GM23338 (cell line): ENCODE data around the gene CANX. TPM values are rescaled to one million over a fixed set of nuclear protein-coding genes. Genes with fewer than 3 reads are reported as not detected.

Source experiments
- ATAC-seq: fragments of 200-7000 bp; cut with Tn5 transposase; 3 replicates; pipeline ENCODE4 v1.9.1; 2020
- DNase-seq: peaks from one replicate; pipeline ENCODE4 v3.0.0-alpha.2; 2015; ENCODE audit warnings: low spot score
- H2AFZ ChIP-seq: fragments of 200-600 bp; sonication (generic); 2 replicates; pipeline ENCODE4 v1.8.0; 2016; ENCODE audit warnings: antibody characterized with exemption, mild to moderate bottlenecking, moderate library complexity
- H3F3A ChIP-seq: fragments of 200-600 bp; sonication (generic); replicated peaks from 2 replicates; pipeline ENCODE4 v1.8.0; 2017; ENCODE audit warnings: antibody characterized with exemption, mixed run types, low read depth
- H3K27ac ChIP-seq: fragments of 200-600 bp; sonication (generic); 2 replicates; pipeline ENCODE4 v1.6.1; 2016; ENCODE audit warnings: low read depth
- H3K27me3 ChIP-seq: fragments of 200-600 bp; sonication (generic); 2 replicates; pipeline ENCODE4 v1.8.0; 2016; ENCODE audit warnings: mild to moderate bottlenecking, mixed run types, moderate library complexity; ENCODE audit not compliant: insufficient read depth
- H3K36me3 ChIP-seq: fragments of 200-600 bp; sonication (generic); 2 replicates; pipeline ENCODE4 v1.8.0; 2016; ENCODE audit warnings: mild to moderate bottlenecking; ENCODE audit not compliant: insufficient read depth
- H3K4me1 ChIP-seq: fragments of 200-600 bp; sonication (generic); 2 replicates; pipeline ENCODE4 v1.8.0; 2016; ENCODE audit warnings: mild to moderate bottlenecking, moderate library complexity; ENCODE audit not compliant: insufficient read depth
- H3K4me2 ChIP-seq: fragments of 200-600 bp; sonication (generic); 2 replicates; pipeline ENCODE4 v1.7.1; 2017; ENCODE audit warnings: mixed run types
- H3K4me3 ChIP-seq: fragments of 200-600 bp; sonication (generic); 2 replicates; pipeline ENCODE4 v1.6.1; 2016; ENCODE audit warnings: mixed run types
- H3K79me2 ChIP-seq: fragments of 200-600 bp; sonication (generic); replicated peaks from 2 replicates; pipeline ENCODE4 v1.8.0; 2017; ENCODE audit warnings: mild to moderate bottlenecking; ENCODE audit not compliant: insufficient read depth
- H3K9me2 ChIP-seq: fragments of 200-600 bp; sonication (generic); 2 replicates; pipeline ENCODE4 v1.8.0; 2017; ENCODE audit not compliant: insufficient read depth
- H4K20me1 ChIP-seq: fragments of 200-600 bp; sonication (generic); replicated peaks from 2 replicates; pipeline ENCODE4 v1.8.0; 2017; ENCODE audit warnings: mild to moderate bottlenecking; ENCODE audit not compliant: insufficient read depth
- H3K27ac Mint-ChIP-seq: 2 replicates; pipeline ENCODE4 v1.8.0; 2020; ENCODE audit warnings: inconsistent platforms, mild to moderate bottlenecking, moderate library complexity, mixed read lengths
- H3K27me3 Mint-ChIP-seq: 3 replicates; pipeline ENCODE4 v1.8.0; 2022; ENCODE audit warnings: low read depth, mild to moderate bottlenecking, moderate library complexity, mixed read lengths, inconsistent platforms; ENCODE audit not compliant: insufficient read depth, poor library complexity
- H3K36me3 Mint-ChIP-seq: 3 replicates; pipeline ENCODE4 v1.8.0; 2021; ENCODE audit warnings: low read depth, mild to moderate bottlenecking, inconsistent platforms, moderate library complexity, mixed read lengths
- H3K4me1 Mint-ChIP-seq: 3 replicates; pipeline ENCODE4 v1.8.0; 2020; ENCODE audit warnings: mild to moderate bottlenecking, inconsistent platforms, mixed read lengths
- H3K4me3 Mint-ChIP-seq: 3 replicates; pipeline ENCODE4 v1.8.0; 2021; ENCODE audit warnings: moderate library complexity, mild to moderate bottlenecking, inconsistent platforms, mixed read lengths
- H3K9me3 Mint-ChIP-seq: 3 replicates; pipeline ENCODE4 v1.8.0; 2020; ENCODE audit warnings: moderate library complexity, mild to moderate bottlenecking, inconsistent platforms, mixed read lengths
- POLR2AphosphoS5 ChIP-seq: IDR thresholded peaks from 2 replicates; pipeline ENCODE4 v1.6.1; 2016; ENCODE audit warnings: antibody characterized with exemption, low read depth
- ZNF114 ChIP-seq: fragments of 250-450 bp; sonication (Bioruptor Pico); IDR thresholded peaks from 2 replicates; pipeline ENCODE4 v1.5.0; 2020; ENCODE audit warnings: mild to moderate bottlenecking, moderate library complexity
- polyA plus RNA-seq: library from polyadenylated mRNA; unstranded; fragments of >200 nt; fragmentation: Nextera tagmentation; extraction: Ambion mirVana; gene quantifications from 2 replicates; pipeline ENCODE4 v1.2.1, GENCODE V29; 2016
- total RNA-seq: library from RNA; depleted of rRNA; stranded (reverse); fragments of >200 nt; shearing (Covaris generic); gene quantifications from 2 replicates; pipeline ENCODE4 v1.2.3, GENCODE V29; 2014
- TF ChIP-seq, protein P1 (sequence below): fragments of 250-450 bp; sonication (Bioruptor Pico); IDR thresholded peaks from 2 replicates; pipeline ENCODE4 v1.5.0; 2020; ENCODE audit warnings: mild to moderate bottlenecking, moderate library complexity
- TF ChIP-seq, protein P2 (sequence below), 2 experiments: fragments of 200-600 bp in 1 of 2; sonication (generic) in 1 of 2; conservative IDR thresholded peaks; 2 replicates each; pipeline versions ENCODE4 v1.5.1 to v1.6.1; 2016 to 2017; ENCODE audit warnings: antibody characterized with exemption in 2 of 2, low read depth in 2 of 2, mild to moderate bottlenecking in 2 of 2, moderate library complexity in 1 of 2

The CANX gene
- total and polyA plus RNA-seq, 2 experiments from 2014 or later, result 177 to 530 TPM

DNA sequence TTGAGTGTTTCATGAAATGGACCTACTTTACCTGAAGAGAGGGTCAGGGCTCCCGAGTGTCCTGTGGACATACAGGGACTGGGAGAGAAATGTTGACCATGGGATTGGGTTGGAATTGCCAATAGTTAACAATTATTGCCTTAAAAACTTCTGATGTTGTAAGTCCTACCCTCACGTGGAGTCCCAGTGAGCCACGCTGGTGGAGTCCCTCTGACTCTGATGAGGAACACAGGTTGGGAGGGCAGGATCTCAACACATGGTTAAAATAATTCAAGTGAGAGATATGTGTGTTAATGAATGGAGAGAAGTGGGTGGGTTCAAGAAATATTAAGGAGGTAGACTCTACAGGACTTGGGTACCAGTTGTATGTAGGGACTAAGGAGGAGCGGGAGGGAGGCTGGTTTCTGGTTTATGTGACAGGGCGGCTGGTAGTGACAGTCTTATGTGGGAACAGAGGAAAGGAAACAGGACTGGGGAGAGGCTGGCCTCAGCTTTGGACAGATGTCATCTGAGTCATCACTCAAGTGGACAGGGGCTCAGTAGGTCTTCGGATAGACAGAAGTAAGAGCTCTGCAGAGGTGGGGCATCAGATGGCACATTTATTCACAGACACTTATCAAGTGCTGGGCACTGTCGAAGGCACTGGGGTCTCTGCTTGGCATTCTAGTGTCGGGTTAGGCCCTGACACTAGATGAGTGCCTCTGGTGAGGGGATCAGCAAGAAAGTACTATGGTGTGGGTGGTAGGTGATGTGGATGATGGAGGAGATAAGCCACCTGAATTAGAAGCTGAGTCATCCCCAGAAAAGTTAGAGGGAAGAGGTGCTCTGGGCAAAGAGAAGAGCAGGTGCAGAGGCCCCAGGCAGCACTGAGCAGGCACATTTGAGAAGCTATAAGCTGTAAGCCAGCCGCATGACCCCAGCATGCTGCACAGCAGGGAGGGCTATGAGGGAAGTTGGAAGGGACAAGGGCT is 61.1 kb downstream of the CANX start (continued):
- TF ChIP-seq, protein P1, sequence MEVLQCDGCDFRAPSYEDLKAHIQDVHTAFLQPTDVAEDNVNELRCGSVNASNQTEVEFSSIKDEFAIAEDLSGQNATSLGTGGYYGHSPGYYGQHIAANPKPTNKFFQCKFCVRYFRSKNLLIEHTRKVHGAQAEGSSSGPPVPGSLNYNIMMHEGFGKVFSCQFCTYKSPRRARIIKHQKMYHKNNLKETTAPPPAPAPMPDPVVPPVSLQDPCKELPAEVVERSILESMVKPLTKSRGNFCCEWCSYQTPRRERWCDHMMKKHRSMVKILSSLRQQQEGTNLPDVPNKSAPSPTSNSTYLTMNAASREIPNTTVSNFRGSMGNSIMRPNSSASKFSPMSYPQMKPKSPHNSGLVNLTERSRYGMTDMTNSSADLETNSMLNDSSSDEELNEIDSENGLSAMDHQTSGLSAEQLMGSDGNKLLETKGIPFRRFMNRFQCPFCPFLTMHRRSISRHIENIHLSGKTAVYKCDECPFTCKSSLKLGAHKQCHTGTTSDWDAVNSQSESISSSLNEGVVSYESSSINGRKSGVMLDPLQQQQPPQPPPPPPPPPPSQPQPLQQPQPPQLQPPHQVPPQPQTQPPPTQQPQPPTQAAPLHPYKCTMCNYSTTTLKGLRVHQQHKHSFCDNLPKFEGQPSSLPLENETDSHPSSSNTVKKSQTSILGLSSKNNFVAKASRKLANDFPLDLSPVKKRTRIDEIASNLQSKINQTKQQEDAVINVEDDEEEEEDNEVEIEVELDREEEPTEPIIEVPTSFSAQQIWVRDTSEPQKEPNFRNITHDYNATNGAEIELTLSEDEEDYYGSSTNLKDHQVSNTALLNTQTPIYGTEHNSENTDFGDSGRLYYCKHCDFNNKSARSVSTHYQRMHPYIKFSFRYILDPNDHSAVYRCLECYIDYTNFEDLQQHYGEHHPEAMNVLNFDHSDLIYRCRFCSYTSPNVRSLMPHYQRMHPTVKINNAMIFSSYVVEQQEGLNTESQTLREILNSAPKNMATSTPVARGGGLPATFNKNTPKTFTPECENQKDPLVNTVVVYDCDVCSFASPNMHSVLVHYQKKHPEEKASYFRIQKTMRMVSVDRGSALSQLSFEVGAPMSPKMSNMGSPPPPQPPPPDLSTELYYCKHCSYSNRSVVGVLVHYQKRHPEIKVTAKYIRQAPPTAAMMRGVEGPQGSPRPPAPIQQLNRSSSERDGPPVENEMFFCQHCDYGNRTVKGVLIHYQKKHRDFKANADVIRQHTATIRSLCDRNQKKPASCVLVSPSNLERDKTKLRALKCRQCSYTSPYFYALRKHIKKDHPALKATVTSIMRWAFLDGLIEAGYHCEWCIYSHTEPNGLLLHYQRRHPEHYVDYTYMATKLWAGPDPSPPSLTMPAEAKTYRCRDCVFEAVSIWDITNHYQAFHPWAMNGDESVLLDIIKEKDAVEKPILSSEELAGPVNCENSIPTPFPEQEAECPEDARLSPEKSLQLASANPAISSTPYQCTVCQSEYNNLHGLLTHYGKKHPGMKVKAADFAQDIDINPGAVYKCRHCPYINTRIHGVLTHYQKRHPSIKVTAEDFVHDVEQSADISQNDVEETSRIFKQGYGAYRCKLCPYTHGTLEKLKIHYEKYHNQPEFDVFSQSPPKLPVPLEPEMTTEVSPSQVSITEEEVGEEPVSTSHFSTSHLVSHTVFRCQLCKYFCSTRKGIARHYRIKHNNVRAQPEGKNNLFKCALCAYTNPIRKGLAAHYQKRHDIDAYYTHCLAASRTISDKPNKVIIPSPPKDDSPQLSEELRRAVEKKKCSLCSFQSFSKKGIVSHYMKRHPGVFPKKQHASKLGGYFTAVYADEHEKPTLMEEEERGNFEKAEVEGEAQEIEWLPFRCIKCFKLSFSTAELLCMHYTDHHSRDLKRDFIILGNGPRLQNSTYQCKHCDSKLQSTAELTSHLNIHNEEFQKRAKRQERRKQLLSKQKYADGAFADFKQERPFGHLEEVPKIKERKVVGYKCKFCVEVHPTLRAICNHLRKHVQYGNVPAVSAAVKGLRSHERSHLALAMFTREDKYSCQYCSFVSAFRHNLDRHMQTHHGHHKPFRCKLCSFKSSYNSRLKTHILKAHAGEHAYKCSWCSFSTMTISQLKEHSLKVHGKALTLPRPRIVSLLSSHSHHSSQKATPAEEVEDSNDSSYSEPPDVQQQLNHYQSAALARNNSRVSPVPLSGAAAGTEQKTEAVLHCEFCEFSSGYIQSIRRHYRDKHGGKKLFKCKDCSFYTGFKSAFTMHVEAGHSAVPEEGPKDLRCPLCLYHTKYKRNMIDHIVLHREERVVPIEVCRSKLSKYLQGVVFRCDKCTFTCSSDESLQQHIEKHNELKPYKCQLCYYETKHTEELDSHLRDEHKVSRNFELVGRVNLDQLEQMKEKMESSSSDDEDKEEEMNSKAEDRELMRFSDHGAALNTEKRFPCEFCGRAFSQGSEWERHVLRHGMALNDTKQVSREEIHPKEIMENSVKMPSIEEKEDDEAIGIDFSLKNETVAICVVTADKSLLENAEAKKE, result no peak

DNA sequence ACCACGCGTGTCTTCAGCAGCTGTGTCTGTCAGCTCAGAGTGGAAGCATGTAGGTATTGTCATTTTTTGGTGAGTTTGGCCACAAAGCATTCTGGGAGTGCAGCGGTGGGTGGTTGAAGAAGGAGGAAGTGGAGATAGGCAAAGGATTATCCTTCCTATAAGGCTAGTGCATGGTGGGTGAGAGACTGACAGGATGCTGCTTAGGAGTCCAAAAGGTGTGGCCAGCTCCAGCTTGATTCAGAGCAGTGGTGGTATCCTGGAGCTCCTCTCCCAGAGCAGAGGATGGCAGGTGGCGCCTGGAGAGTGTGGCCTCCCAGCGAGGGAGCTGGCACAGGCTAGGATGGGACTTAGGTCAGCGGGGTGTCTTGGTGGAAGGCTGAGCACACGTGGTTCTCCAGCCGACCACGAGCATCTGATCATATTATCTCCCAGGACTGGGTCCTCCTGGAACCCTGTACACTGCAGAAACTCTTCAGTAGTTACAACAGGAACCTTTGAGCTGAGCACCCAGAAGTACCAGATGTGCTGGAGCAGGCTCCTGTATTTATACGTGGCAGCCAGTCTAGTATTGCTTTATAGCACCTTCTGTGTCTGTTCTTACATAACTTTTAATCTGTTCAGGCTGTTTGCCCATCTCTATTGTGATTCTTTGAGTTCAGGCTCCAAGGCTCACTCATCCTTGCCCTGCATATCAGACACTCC is 63.5 kb downstream of the CANX start:
- peaks cover 13% of the 10 kb centered on the region; the same call in 1 of the 2 replicates for H3F3A ChIP-seq
- H3K79me2 ChIP-seq, result peaks cover 82% of the 10 kb centered on the region
- peaks cover 47% of the 10 kb centered on the region for H3K4me1 Mint-ChIP-seq
- peaks cover 13% of the 10 kb centered on the region for H3K36me3 ChIP-seq
- peak; percentile 27 for DNase-seq
- peak; percentile 50 for ATAC-seq
- H3K9me3 Mint-ChIP-seq, result no peaks in the 10 kb centered on the region; the same call in 2 of the 3 replicates
- peaks cover 53% of the 10 kb centered on the region for H4K20me1 ChIP-seq
- peak overlapping the region; percentile 73 for H3K27ac ChIP-seq
- no peak overlapping the region for H3K4me2 ChIP-seq
- peaks cover 2% of the 10 kb centered on the region for H3K27me3 Mint-ChIP-seq
- peaks cover 13% of the 10 kb centered on the region; the same call in 1 of the 2 replicates for H3K4me1 ChIP-seq
- H2AFZ ChIP-seq, result no peak overlapping the region
- H3K9me2 ChIP-seq, result no peaks in the 10 kb centered on the region
- H3K4me3 Mint-ChIP-seq, result no peak overlapping the region; the same call in 2 of the 3 replicates
- H3K4me3 ChIP-seq, result no peak overlapping the region
- peaks cover 20% of the 10 kb centered on the region for H3K36me3 Mint-ChIP-seq
- peak overlapping the region; percentile 86 for H3K27ac Mint-ChIP-seq
- no peaks in the 10 kb centered on the region for H3K27me3 ChIP-seq
- TF ChIP-seq, protein P1, result no peak
- TF ChIP-seq POLR2AphosphoS5 (no peak), ZNF114 (CRISPR knock-in tag) (no peak)
- TF ChIP-seq, protein P2, sequence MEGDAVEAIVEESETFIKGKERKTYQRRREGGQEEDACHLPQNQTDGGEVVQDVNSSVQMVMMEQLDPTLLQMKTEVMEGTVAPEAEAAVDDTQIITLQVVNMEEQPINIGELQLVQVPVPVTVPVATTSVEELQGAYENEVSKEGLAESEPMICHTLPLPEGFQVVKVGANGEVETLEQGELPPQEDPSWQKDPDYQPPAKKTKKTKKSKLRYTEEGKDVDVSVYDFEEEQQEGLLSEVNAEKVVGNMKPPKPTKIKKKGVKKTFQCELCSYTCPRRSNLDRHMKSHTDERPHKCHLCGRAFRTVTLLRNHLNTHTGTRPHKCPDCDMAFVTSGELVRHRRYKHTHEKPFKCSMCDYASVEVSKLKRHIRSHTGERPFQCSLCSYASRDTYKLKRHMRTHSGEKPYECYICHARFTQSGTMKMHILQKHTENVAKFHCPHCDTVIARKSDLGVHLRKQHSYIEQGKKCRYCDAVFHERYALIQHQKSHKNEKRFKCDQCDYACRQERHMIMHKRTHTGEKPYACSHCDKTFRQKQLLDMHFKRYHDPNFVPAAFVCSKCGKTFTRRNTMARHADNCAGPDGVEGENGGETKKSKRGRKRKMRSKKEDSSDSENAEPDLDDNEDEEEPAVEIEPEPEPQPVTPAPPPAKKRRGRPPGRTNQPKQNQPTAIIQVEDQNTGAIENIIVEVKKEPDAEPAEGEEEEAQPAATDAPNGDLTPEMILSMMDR (conservative IDR thresholded peaks at IDR 0.05; ENCODE audit: low read depth in 2 of 2), result no peak
